Liver (tissue), 9 donors: ENCODE data around the gene COL4A3. TPM values are rescaled to one million over a fixed set of nuclear protein-coding genes. Genes with fewer than 3 reads are reported as not detected.

Source experiments
- DNase-seq: peaks from one replicate; pipeline ENCODE4 v3.0.0-alpha.2; 2017; ENCODE audit warnings: low spot score
- H3K27ac ChIP-seq, 2 donors: one replicate each; pipeline ENCODE4 v1.7.0; 2013; ENCODE audit warnings: inconsistent platforms in 2 of 2, low read length in 2 of 2, control low read depth in 1 of 2, low read depth in 1 of 2, mild to moderate bottlenecking in 1 of 2
- H3K27me3 ChIP-seq, 4 donors: one replicate each; pipeline versions ENCODE4 v1.6.1 to v1.7.0; 2013; ENCODE audit warnings: low read length in 3 of 4, inconsistent platforms in 1 of 4, mild to moderate bottlenecking in 1 of 4, moderate library complexity in 1 of 4; ENCODE audit not compliant: control insufficient read depth in 4 of 4, insufficient read depth in 4 of 4
- H3K36me3 ChIP-seq, 4 donors: one replicate each; pipeline versions ENCODE4 v1.6.1 to v1.7.0; 2013; ENCODE audit warnings: low read length in 3 of 4, mild to moderate bottlenecking in 3 of 4, low read depth in 1 of 4, moderate library complexity in 1 of 4; ENCODE audit not compliant: control insufficient read depth in 4 of 4, insufficient read depth in 3 of 4
- H3K4me1 ChIP-seq, 4 donors: one replicate each; pipeline versions ENCODE4 v1.6.1 to v1.7.0; 2013; ENCODE audit warnings: low read length in 3 of 4, mild to moderate bottlenecking in 3 of 4, moderate library complexity in 1 of 4; ENCODE audit not compliant: control insufficient read depth in 4 of 4, insufficient read depth in 4 of 4
- H3K4me3 ChIP-seq, 3 donors: one replicate each; pipeline versions ENCODE4 v1.6.1 to v1.7.0; 2013; ENCODE audit warnings: low read length in 3 of 3, control low read depth in 1 of 3, low read depth in 1 of 3, mild to moderate bottlenecking in 1 of 3
- H3K9ac ChIP-seq, 2 donors: one replicate each; pipeline ENCODE4 v1.7.0; 2013; ENCODE audit warnings: low read length in 2 of 2, mild to moderate bottlenecking in 2 of 2, moderate library complexity in 2 of 2, control low read depth in 1 of 2, low read depth in 1 of 2
- H3K9me3 ChIP-seq, 4 donors: one replicate each; pipeline versions ENCODE4 v1.6.1 to v1.7.0; 2013; ENCODE audit warnings: low read length in 3 of 4; ENCODE audit not compliant: control insufficient read depth in 4 of 4
- ATF3 ChIP-seq: IDR thresholded peaks from 2 replicates; pipeline ENCODE4 v1.6.1; 2016; ENCODE audit warnings: antibody characterized with exemption
- CTCF ChIP-seq: fragments of 150-350 bp; IDR thresholded peaks from 2 replicates; pipeline ENCODE4 v1.5.1; 2017; ENCODE audit warnings: improper control_type of control experiment, low read depth, low read length; ENCODE audit not compliant: missing input control
- EGR1 ChIP-seq, 2 donors: IDR thresholded peaks; 2 replicates each; pipeline ENCODE4 v1.6.1; 2016 to 2018; ENCODE audit warnings: antibody characterized with exemption in 2 of 2, low read depth in 2 of 2
- FOXA1 ChIP-seq: IDR thresholded peaks from 2 replicates; pipeline ENCODE4 v1.6.1; 2016; ENCODE audit warnings: antibody characterized with exemption
- FOXA2 ChIP-seq: IDR thresholded peaks from 2 replicates; pipeline ENCODE4 v1.6.1; 2016; ENCODE audit warnings: antibody characterized with exemption
- GABPA ChIP-seq, 2 donors: IDR thresholded peaks in 1 of 2; conservative IDR thresholded peaks in 1 of 2; 2 replicates each; pipeline ENCODE4 v1.6.1; 2016; ENCODE audit warnings: antibody characterized with exemption in 2 of 2, mild to moderate bottlenecking in 1 of 2, moderate library complexity in 1 of 2
- HNF4A ChIP-seq, 2 donors: conservative IDR thresholded peaks; 2 replicates each; pipeline ENCODE4 v1.6.1; 2016; ENCODE audit warnings: antibody characterized with exemption in 2 of 2, mild to moderate bottlenecking in 2 of 2
- HNF4G ChIP-seq: IDR thresholded peaks from 2 replicates; pipeline ENCODE4 v1.6.1; 2016; ENCODE audit warnings: antibody characterized with exemption
- JUND ChIP-seq, 2 donors: IDR thresholded peaks; 2 replicates each; pipeline ENCODE4 v1.6.1; 2016; ENCODE audit warnings: antibody characterized with exemption in 2 of 2
- MAX ChIP-seq: IDR thresholded peaks from 2 replicates; pipeline ENCODE4 v1.6.1; 2016; ENCODE audit warnings: antibody characterized with exemption
- NR2F2 ChIP-seq: IDR thresholded peaks from 2 replicates; pipeline ENCODE4 v1.6.1; 2016; ENCODE audit warnings: antibody characterized with exemption
- RAD21 ChIP-seq, 2 donors: IDR thresholded peaks; 2 replicates each; pipeline ENCODE4 v1.6.1; 2016; ENCODE audit warnings: antibody characterized with exemption in 2 of 2, mild to moderate bottlenecking in 2 of 2
- REST ChIP-seq: IDR thresholded peaks from 2 replicates; pipeline ENCODE4 v1.6.1; 2016; ENCODE audit warnings: antibody characterized with exemption, mild to moderate bottlenecking
- RXRA ChIP-seq, 2 donors: IDR thresholded peaks; 2 replicates each; pipeline ENCODE4 v1.6.1; 2017 to 2018; ENCODE audit warnings: antibody characterized with exemption in 2 of 2, mild to moderate bottlenecking in 1 of 2
- SP1 ChIP-seq: IDR thresholded peaks from 2 replicates; pipeline ENCODE4 v1.6.1; 2018; ENCODE audit warnings: antibody characterized with exemption, mild to moderate bottlenecking
- TAF1 ChIP-seq: conservative IDR thresholded peaks from 2 replicates; pipeline ENCODE4 v1.6.1; 2016; ENCODE audit warnings: antibody characterized with exemption, mild to moderate bottlenecking
- YY1 ChIP-seq: IDR thresholded peaks from 2 replicates; pipeline ENCODE4 v1.6.1; 2016; ENCODE audit warnings: antibody characterized with exemption, mild to moderate bottlenecking
- ZBTB33 ChIP-seq: IDR thresholded peaks from 2 replicates; pipeline ENCODE4 v1.6.1; 2016; ENCODE audit warnings: antibody characterized with exemption
- WGBS: extraction: QIAGEN DNeasy Blood & Tissue Kit; methylation state at CpG from one replicate; pipeline ENCODE4 v1.1.7; 2013; 5-methylcytosine and 5-hydroxymethylcytosine counted together
- polyA plus RNA-seq, 2 donors: library from polyadenylated mRNA; stranded (reverse) in 1 of 2; unstranded in 1 of 2; fragments of 200-250 nt in 1 of 2; fragments of >200 nt in 1 of 2; fragmentation: Nextera tagmentation in 1 of 2; extraction: Ambion mirVana in 1 of 2; gene quantifications; one replicate each; pipeline versions ENCODE4 v1.2.1 to v1.2.3, GENCODE V29; 2013 to 2015
- total RNA-seq, 2 donors: library from RNA; depleted of rRNA; stranded (reverse); fragments of >200 nt; gene quantifications; one replicate each; pipeline ENCODE4 v1.2.3, GENCODE V29; 2014
- donor health status: healthy.
- donor health status: healthy.
- donor health status: healthy.
- donor health status: healthy.
- donor health status: healthy.

Gene COL4A3
- total and polyA plus RNA-seq, 4 donors: 0.05 to 2.3 (median 0.35) TPM

- no peaks in the 10 kb centered on the region for H3K27me3 ChIP-seq
- TF ChIP-seq CTCF (no peak), RXRA (IDR thresholded peaks at IDR 0.05) (no peak), MAX (no peak), TAF1 (no peak), GABPA (IDR thresholded peaks at IDR 0.05 in 1 of 2, conservative IDR thresholded peaks at IDR 0.05 in 1 of 2) (no peak), YY1 (no peak), EGR1 (IDR thresholded peaks at IDR 0.05; ENCODE audit: low read depth in 2 of 2) (no peak), HNF4A (conservative IDR thresholded peaks at IDR 0.05) (no peak), JUND (IDR thresholded peaks at IDR 0.05) (no peak), FOXA2 (no peak), SP1 (no peak), REST (no peak), RAD21 (IDR thresholded peaks at IDR 0.05) (no peak), ATF3 (no peak), FOXA1 (no peak)
- H3K4me1 ChIP-seq: no peaks in the 10 kb centered on the region
- H3K27ac ChIP-seq: no peak overlapping the region
- no peak overlapping the region for H3K4me3 ChIP-seq
- 96% methylated on average over 5 of the region's 5 CpGs for WGBS
- peaks cover 0 to 2% (median 0%) of the 10 kb centered on the region in 4 donors for H3K9me3 ChIP-seq
- DNase-seq: no peak
- H3K9ac ChIP-seq: no peak overlapping the region
- H3K36me3 ChIP-seq: no peaks in the 10 kb centered on the region
Measured at GRCh38 chr2:227257820-227258219, 93.4 kb downstream of the COL4A3 start.

- Histone ChIP-seq H3K9ac (no peak overlapping the region), H3K4me3 (no peak overlapping the region), H3K36me3 (no peaks in the 10 kb centered on the region), H3K4me1 (no peaks in the 10 kb centered on the region), H3K27me3 (no peaks in the 10 kb centered on the region), H3K27ac (no peak overlapping the region), H3K9me3 (peaks cover 0 to 2% (median 0%) of the 10 kb centered on the region in 4 donors)
- WGBS: 93% methylated on average over 5 of the region's 5 CpGs
- no peak for TF ChIP-seq HNF4G
- TF ChIP-seq NR2F2: no peak
- no peak for TF ChIP-seq YY1
- TF ChIP-seq MAX: no peak
- no peak for TF ChIP-seq RAD21 (IDR thresholded peaks at IDR 0.05)
- no peak for TF ChIP-seq GABPA (IDR thresholded peaks at IDR 0.05 in 1 of 2, conservative IDR thresholded peaks at IDR 0.05 in 1 of 2)
- no peak for TF ChIP-seq JUND (IDR thresholded peaks at IDR 0.05)
- TF ChIP-seq ZBTB33: no peak
- TF ChIP-seq EGR1 (IDR thresholded peaks at IDR 0.05; ENCODE audit: low read depth in 2 of 2): no peak
- no peak for TF ChIP-seq RXRA (IDR thresholded peaks at IDR 0.05)
- no peak for TF ChIP-seq HNF4A (conservative IDR thresholded peaks at IDR 0.05)
- TF ChIP-seq CTCF: no peak
- no peak for TF ChIP-seq SP1
- no peak for DNase-seq
Measured at GRCh38 chr2:227260041-227260440, 95.6 kb downstream of the COL4A3 start.
